Suprapubic skin (tissue), 4 donors: Measurements from ENCODE around the gene CLK2.

Source experiments
- CTCF ChIP-seq, 2 donors: fragments of 200-600 bp in 1 of 2; fragments of 450-650 bp in 1 of 2; sonication (generic) in 1 of 2; IDR thresholded peaks; one replicate each; pipeline ENCODE4 v1.5.1; 2016 to 2019; ENCODE audit warnings: antibody characterized with exemption in 2 of 2, mild to moderate bottlenecking in 1 of 2, moderate library complexity in 1 of 2
- EP300 ChIP-seq: sonication (generic); formaldehyde crosslinking; IDR thresholded peaks from one replicate; pipeline ENCODE4 v1.6.1; 2017; ENCODE audit warnings: antibody characterized with exemption
- POLR2A ChIP-seq, 2 donors: fragments of 450-650 bp; IDR thresholded peaks; one replicate each; pipeline ENCODE4 v1.6.1; 2017; ENCODE audit warnings: antibody characterized with exemption in 2 of 2, mild to moderate bottlenecking in 2 of 2, moderate library complexity in 2 of 2
- POLR2AphosphoS5 ChIP-seq, 3 donors: sonication (generic); formaldehyde crosslinking; IDR thresholded peaks; one replicate each; pipeline ENCODE4 v1.6.1; 2017; ENCODE audit warnings: antibody characterized with exemption in 3 of 3

GRCh38 chr1:155279268-155279667 is 6.0 kb upstream of the CLK2 start:
- no peak for TF ChIP-seq CTCF (IDR thresholded peaks at IDR 0.05)
- no peak for TF ChIP-seq EP300
- TF ChIP-seq POLR2A (IDR thresholded peaks at IDR 0.05): no peak
- no peak for TF ChIP-seq POLR2AphosphoS5 (IDR thresholded peaks at IDR 0.05)
